ENCODE data around the gene WFDC12.
"Not testable (repeated sequence)": the region's sequence is repeated elsewhere in the genome, so short reads cannot be mapped to it uniquely, and the experiment has no call there.

The WFDC12 gene

GRCh38 chr20:45124365-45124764 is at the start of gene WFDC12:
TSS of gene WFDC12 (minus strand) at chr20:45124465. CDS start at chr20:45124447, 18 bp downstream.
- no peak for TF ChIP-seq CTCF (IDR thresholded peaks at IDR 0.05; ENCODE audit: extremely low read depth, missing control alignments)
- no peak for DNase-seq (ENCODE audit: low spot score)

GRCh38 chr20:45173522-45173921 is 49.3 kb upstream of the WFDC12 start:
- DNase-seq (ENCODE audit: low spot score), result no peak
- TF ChIP-seq CTCF (IDR thresholded peaks at IDR 0.05; ENCODE audit: extremely low read depth, missing control alignments), result no peak

GRCh38 chr20:45164906-45165305 is 40.6 kb upstream of the WFDC12 start:
- no peak for DNase-seq (ENCODE audit: low spot score)
- TF ChIP-seq CTCF (IDR thresholded peaks at IDR 0.05; ENCODE audit: extremely low read depth, missing control alignments), result no peak

GRCh38 chr20:45163083-45163803 is 39.0 kb upstream of the WFDC12 start:
- no peak for DNase-seq (ENCODE audit: low spot score)
- TF ChIP-seq CTCF (IDR thresholded peaks at IDR 0.05; ENCODE audit: extremely low read depth, missing control alignments), result no peak

- no peak for DNase-seq (ENCODE audit: low spot score)
- no peak for TF ChIP-seq CTCF (IDR thresholded peaks at IDR 0.05; ENCODE audit: extremely low read depth, missing control alignments)
Observed at GRCh38 chr20:45157962-45158361, 33.7 kb upstream of the WFDC12 start.

GRCh38 chr20:45156713-45157112 is 32.4 kb upstream of the WFDC12 start:
- no peak for DNase-seq (ENCODE audit: low spot score)
- TF ChIP-seq CTCF (IDR thresholded peaks at IDR 0.05; ENCODE audit: extremely low read depth, missing control alignments), result no peak

GRCh38 chr20:45154794-45155193 is 30.5 kb upstream of the WFDC12 start:
- not testable (repeated sequence) for DNase-seq (ENCODE audit: low spot score)

- no peak for DNase-seq (ENCODE audit: low spot score)
- TF ChIP-seq CTCF (IDR thresholded peaks at IDR 0.05; ENCODE audit: extremely low read depth, missing control alignments), result no peak
Observed at GRCh38 chr20:45154183-45154582, 29.9 kb upstream of the WFDC12 start.

All from GM20000 (cell line).